HG02852 (cell line): ENCODE results near the gene RUNX1.

Experiments used
- ATAC-seq: cut with Tn5 transposase; IDR thresholded peaks from one replicate; pipeline ENCODE4 v1.9.1; 2021; ENCODE audit warnings: mild to moderate bottlenecking, moderate library complexity; ENCODE audit not compliant: unreplicated experiment

Gene RUNX1

GRCh38 chr21:35037384-35037765 lies 11.7 kb downstream of the RUNX1 start:
- ATAC-seq: no peak

- ATAC-seq: no peak
These were observed 12.4 kb downstream of the RUNX1 start for GRCh38 chr21:35036465-35037383.

GRCh38 chr21:35035581-35035980 lies 13.5 kb downstream of the RUNX1 start:
- ATAC-seq: no peak

DNA sequence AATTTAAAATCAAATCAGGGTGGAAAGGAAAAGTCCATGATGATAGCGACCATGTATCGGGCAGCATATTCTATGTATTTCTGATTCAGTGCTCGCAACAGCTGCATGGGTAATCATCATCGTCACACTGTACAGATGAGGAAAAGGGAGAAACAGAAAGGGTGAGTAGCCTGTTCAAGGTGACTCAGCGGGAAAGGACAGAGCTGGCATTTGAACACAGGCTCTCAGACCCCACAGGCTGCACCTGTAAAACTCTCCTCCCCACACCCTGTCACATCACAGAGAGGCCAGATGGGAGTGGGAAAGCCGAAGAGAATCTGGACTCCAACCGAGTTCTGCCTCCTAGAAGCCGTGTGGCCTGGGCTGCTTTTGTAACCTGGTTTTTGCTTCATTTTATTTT lies 14.0 kb downstream of the RUNX1 start:
- no peak for ATAC-seq

DNA sequence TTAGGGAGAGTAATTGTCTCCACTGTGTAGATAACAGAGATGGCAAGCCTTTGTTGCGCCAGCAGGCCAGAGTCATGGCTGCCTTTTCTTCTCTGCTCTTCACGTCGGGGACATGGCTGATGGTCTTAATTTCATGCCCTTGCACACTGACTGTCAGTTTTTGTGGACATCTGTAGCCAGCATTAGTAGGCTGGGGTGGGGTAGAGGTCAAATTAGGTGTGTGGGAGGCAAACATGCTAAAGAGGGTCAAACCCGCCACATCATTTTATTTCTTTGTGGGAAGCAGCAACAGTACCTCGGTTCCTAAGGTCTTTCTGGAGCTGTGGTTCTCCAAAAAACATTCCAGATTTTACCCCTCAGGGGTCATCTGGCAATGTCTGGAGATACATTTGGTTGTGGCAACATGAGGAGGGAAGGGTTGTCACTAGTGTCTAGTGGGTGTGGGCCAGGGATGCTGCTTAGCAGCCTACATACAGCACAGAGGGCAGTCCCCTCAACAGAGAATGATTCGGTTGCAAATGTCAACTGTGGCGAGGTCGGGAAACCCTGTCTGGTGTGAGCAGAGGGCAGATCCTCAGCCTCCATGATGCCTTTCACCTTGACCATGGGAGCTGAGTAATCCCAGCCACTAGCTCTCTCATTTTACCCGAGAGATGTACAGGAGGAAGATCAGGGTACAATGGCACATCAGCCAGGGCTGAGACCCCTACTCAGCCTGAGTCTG lies 14.7 kb downstream of the RUNX1 start:
- no peak for ATAC-seq

GRCh38 chr21:35032474-35033263 lies 16.4 kb downstream of the RUNX1 start:
- no peak for ATAC-seq

DNA sequence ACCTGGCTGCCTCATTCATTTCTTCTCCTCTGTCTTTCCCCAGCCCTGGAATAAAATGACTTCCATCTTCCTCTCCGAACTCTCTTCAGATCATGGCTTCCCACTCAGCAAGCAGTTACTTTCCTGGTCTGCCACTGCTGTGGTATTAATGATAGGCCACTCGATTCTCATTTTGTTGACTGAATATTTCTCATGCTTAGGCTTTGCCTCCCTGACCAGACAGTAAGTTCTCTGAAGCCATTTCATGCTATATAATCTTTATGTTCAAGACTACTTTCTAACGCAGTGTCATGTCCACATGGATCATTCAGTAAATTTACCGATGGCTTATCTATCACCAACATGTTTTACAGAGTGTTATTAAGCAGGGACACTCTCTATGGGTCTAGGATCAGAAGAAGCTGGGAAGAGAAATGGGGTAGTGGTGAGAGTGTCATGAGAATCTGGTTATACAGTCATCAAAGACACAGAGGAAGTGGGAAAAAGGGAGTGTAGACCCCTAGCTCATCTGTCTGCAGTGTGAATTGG lies 20.6 kb downstream of the RUNX1 start:
- no peak for ATAC-seq

DNA sequence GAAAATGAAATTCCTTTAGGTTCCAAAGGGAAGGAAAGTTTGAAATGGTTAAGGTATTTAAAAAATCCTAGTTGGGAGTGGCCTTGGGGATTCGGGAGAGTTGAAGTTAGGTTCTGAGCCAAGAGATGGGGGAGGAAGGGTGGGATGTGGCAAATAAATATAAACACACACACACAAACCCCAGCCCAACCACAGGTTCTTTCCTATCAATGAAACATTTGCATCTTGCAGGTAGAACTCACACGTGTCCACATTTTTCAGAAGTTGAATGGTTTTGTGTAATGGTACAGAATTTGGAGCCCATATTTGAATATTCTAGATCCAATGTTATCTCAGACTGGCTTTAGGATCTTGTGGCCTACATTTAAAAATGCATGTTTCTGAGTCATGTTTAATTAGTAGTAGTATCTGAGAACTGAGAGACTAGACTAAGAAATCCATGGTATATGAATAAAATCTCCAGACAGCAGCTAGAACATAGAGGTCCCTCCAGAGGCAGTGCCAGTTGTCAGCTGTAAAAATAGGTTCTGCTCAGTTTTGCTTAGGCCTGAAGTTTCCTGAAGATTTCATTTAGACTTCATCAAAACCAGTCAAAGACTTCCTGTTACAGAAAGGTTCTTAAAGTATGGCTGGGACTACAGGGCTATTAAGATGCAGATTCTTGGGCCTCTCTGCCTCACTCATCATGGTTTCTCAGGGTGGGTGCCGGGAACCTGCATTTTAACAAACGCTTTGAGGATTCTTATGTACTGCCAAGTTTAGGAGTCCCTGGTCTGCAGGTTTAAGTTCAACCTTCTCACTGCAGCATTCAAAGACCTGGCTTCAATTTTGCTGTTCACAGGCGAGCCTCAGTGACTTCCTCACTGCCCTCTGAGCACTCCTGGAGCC lies 21.3 kb downstream of the RUNX1 start:
- no peak for ATAC-seq

- peak; percentile 83 for ATAC-seq
These were observed 22.2 kb downstream of the RUNX1 start for GRCh38 chr21:35026617-35027562.

- no peak for ATAC-seq
These were observed 23.0 kb downstream of the RUNX1 start for GRCh38 chr21:35026153-35026500.

DNA sequence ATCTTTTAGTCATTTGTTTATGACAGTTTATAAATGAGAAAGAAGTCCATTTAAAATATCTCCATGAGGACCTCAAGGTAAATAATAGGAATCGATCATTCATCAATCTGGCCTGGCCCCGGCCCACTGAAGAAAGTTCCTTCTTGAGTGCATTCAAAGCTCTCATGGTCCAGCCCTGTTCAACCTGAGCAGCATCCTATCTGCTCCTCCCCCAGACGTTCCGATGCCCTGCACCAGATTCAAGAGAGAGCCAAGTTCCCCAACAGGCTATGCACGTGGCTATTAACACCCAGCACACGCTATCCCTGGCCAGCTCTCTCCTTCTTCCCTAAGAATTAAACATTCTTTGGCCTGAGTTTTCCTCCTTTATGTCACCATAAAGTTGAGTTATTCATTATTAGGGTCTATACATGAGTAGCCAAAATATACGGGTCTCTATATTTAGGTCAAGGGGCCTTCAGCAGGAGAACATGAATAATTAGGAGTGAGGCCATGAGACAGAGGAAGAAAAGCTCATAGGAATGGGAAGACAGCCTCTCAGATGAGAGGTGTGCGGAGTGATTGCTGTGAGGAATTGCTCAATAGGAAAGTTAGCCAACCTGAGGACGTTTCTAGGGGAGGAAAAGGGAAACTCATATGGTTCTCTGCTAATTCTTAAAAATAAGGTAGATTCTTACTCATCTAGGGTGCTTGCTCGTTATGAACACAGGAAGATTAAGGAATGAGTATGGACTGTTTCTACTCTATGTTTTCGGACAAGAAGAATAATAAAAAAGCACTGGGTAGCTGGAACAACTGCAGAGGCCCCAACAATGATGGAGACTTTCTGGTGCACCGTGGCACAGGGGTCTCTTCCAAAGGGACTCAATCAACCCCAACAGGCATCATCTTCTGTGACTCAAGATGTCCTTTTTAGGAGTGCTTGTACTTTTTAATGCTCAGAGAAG lies 23.6 kb downstream of the RUNX1 start:
- no peak for ATAC-seq

- no peak for ATAC-seq
These were observed 24.6 kb downstream of the RUNX1 start for GRCh38 chr21:35024513-35024912.

- ATAC-seq: no peak
These were observed 25.1 kb downstream of the RUNX1 start for GRCh38 chr21:35024071-35024420.

DNA sequence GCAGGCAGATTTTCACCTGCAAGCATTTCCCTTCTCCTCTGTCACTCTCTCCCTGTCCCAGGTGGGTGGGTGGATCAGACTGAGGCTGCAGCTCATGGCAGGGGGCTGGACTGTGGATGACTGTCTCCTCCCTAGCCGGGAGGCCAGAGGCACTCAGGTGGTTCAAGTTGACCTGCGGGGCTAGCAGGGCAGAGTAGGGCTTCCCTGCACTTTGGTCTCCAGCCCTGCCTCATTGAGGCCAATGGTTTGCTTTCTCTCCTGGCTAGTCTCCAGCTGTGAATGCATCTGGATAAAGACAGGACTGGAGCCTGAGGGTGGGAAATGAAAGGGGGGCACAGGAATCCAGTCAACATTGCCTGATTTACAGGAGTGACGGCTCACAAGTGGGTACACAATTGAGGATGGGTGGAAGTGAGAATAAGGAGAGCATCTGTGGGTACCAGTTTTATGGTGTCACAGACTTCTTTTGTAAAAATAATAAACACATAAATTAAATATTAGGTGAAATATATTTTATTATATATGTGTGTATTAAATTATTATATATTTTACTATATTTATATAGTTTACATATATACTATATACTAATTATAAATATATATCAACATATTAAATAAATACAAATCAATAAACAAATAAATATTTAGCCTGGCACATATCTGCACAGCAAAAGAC lies 25.6 kb downstream of the RUNX1 start:
- ATAC-seq: no peak

GRCh38 chr21:35021546-35021945 lies 27.6 kb downstream of the RUNX1 start:
- ATAC-seq: no peak

DNA sequence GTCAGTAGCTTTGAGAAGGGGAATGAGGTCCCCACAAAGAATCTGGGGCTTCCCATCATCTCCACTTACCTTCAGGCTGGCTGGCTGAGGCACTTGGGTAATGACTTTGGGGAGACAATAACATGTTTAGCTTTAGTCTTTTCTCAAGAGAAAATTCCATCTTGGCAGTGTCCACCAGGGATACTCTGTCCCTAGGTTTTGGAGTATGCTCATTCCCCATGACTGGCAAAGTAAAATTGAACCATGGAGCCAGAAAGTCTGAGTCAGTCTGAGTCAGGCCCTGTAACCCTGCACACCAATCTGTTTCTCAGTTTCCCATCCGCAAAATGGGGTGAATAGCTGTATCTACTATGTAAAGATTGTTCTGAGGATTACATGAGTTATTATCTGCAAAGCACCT lies 28.2 kb downstream of the RUNX1 start:
- ATAC-seq: no peak

DNA sequence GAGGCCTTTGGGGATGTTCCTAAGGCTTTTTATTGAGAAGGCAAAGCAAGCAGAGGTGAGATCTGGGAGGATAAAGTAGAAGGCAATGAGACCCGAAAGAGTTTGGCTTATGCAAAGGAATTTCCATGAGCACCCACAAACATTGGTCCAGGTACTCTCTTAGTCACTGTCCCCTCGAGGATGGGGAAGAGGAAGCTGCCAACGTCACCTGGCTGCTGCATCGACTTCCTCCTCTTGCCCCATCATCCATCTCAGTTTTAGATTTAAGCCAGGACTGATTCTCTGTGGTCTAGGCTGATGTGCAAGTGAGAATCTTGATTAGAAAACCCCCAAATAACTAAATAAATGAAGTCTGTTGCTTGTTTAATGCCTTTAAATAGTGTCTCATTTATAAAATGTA lies 28.7 kb downstream of the RUNX1 start:
- ATAC-seq: no peak

- ATAC-seq: no peak
These were observed 29.5 kb downstream of the RUNX1 start for GRCh38 chr21:35019631-35020032.
